Activated CD4-positive, alpha-beta T cell treated with anti-CD3 and anti-CD28 coated beads for 48 hours (primary cell): Measurements from ENCODE around the gene VEZT.
"Not testable (repeated sequence)": the region's sequence is repeated elsewhere in the genome, so short reads cannot be mapped to it uniquely, and the experiment has no call there.

Source experiments
- DNase-seq: peaks from one replicate; pipeline ENCODE4 v3.0.0-alpha.2; 2020

VEZT gene

GRCh38 chr12:95217377-95218149 lies at the start of gene VEZT, which contains the start of gene FGD6:
TSS of gene VEZT (plus strand) at chr12:95217807. CDS start at chr12:95217851, 44 bp downstream.
TSS of gene FGD6 (minus strand) at chr12:95217467. CDS start at chr12:95217240, 227 bp downstream.
- peak; percentile 98 for DNase-seq

GRCh38 chr12:95168746-95169145 lies 48.9 kb upstream of the VEZT start:
- DNase-seq: no peak

GRCh38 chr12:95169368-95169767 lies 48.2 kb upstream of the VEZT start:
- no peak for DNase-seq

GRCh38 chr12:95173392-95174251 lies 44.0 kb upstream of the VEZT start:
- no peak for DNase-seq

GRCh38 chr12:95177201-95177768 lies 40.3 kb upstream of the VEZT start:
- no peak for DNase-seq

- no peak for DNase-seq
These were observed 39.5 kb upstream of the VEZT start for GRCh38 chr12:95178136-95178535.

- DNase-seq: no peak
These were observed 38.6 kb upstream of the VEZT start for GRCh38 chr12:95179011-95179410.

- DNase-seq: no peak
These were observed 36.5 kb upstream of the VEZT start for GRCh38 chr12:95181103-95181502.

- DNase-seq: peak; percentile 38
These were observed 34.7 kb upstream of the VEZT start for GRCh38 chr12:95182868-95183415.

GRCh38 chr12:95184121-95184520 lies 33.5 kb upstream of the VEZT start:
- DNase-seq: no peak

- DNase-seq: no peak
These were observed 32.5 kb upstream of the VEZT start for GRCh38 chr12:95185072-95185471.

GRCh38 chr12:95185854-95186253 lies 31.8 kb upstream of the VEZT start:
- no peak for DNase-seq

- no peak for DNase-seq
These were observed 29.7 kb upstream of the VEZT start for GRCh38 chr12:95187865-95188415.

- DNase-seq: no peak
These were observed 26.4 kb upstream of the VEZT start for GRCh38 chr12:95191060-95191696.

- DNase-seq: no peak
These were observed 25.3 kb upstream of the VEZT start for GRCh38 chr12:95192271-95192670.

GRCh38 chr12:95193139-95193538 lies 24.5 kb upstream of the VEZT start:
- DNase-seq: no peak

- no peak for DNase-seq
These were observed 22.5 kb upstream of the VEZT start for GRCh38 chr12:95195122-95195521.

- DNase-seq: not testable (repeated sequence)
These were observed 20.6 kb upstream of the VEZT start for GRCh38 chr12:95196875-95197569.

GRCh38 chr12:95197636-95198035 lies 20.0 kb upstream of the VEZT start:
- no peak for DNase-seq

GRCh38 chr12:95198914-95199313 lies 18.7 kb upstream of the VEZT start:
- no peak for DNase-seq

GRCh38 chr12:95200128-95200894 lies 17.3 kb upstream of the VEZT start:
- no peak for DNase-seq
